ENCODE data around the gene ZC3H11A.

DNA sequence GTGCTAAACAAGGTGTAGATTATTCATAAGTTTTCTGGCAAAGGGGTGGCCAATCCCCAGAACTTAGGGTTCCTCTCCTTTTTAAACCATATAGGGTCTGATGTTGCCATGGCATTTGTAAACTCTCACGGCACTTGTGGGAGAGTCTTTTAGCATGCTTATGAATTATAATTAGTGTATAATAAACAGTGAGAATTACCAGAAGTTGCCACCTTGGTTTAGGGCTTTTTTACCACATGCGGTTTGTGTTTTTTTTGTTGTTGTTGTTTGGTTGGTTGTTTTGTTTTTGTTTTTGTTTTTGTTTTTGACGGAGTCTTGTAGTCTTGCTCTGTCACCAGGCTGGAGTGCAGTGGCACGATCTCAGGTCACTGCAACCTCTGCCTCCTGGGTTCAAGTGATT, 39.4 kb upstream of the ZC3H11A start:
- TF ChIP-seq EZH2 (IDR thresholded peaks at IDR 0.05; ENCODE audit: borderline replicate concordance, low read depth, low read length, severe bottlenecking) (no peak), FOS (IDR thresholded peaks at IDR 0.05; ENCODE audit: borderline replicate concordance, insufficient read depth, low read length) (no peak), POLR2A (IDR thresholded peaks at IDR 0.05; ENCODE audit: low read depth, low read length) (no peak)
- TF ChIP-seq, protein P1, sequence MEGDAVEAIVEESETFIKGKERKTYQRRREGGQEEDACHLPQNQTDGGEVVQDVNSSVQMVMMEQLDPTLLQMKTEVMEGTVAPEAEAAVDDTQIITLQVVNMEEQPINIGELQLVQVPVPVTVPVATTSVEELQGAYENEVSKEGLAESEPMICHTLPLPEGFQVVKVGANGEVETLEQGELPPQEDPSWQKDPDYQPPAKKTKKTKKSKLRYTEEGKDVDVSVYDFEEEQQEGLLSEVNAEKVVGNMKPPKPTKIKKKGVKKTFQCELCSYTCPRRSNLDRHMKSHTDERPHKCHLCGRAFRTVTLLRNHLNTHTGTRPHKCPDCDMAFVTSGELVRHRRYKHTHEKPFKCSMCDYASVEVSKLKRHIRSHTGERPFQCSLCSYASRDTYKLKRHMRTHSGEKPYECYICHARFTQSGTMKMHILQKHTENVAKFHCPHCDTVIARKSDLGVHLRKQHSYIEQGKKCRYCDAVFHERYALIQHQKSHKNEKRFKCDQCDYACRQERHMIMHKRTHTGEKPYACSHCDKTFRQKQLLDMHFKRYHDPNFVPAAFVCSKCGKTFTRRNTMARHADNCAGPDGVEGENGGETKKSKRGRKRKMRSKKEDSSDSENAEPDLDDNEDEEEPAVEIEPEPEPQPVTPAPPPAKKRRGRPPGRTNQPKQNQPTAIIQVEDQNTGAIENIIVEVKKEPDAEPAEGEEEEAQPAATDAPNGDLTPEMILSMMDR (IDR thresholded peaks at IDR 0.05; ENCODE audit: extremely low read depth in 1 of 2, insufficient read depth in 1 of 2, low read depth in 1 of 2, low read length in 2 of 2), result no peak

Measured in endothelial cell of umbilical vein (primary cell).